Sigmoid colon (tissue), 4 donors: ENCODE data around the gene NDUFA6.

Source experiments
- CTCF ChIP-seq, 4 experiments: fragments of 450-650 bp in 3 of 4; fragments of 200-600 bp in 1 of 4; IDR thresholded peaks; one replicate each; pipeline ENCODE4 v1.5.1; 2016 to 2019; ENCODE audit warnings: antibody characterized with exemption in 4 of 4, mild to moderate bottlenecking in 3 of 4, moderate library complexity in 2 of 4
- EP300 ChIP-seq, 4 donors: sonication (generic); formaldehyde crosslinking; IDR thresholded peaks; one replicate each; pipeline ENCODE4 v1.6.1; 2017; ENCODE audit warnings: antibody characterized with exemption in 4 of 4
- POLR2A ChIP-seq, 2 donors: fragments of 450-650 bp; IDR thresholded peaks; one replicate each; pipeline ENCODE4 v1.6.1; 2016; ENCODE audit warnings: antibody characterized with exemption in 2 of 2, mild to moderate bottlenecking in 2 of 2, moderate library complexity in 2 of 2
- POLR2AphosphoS5 ChIP-seq, 4 donors: sonication (generic); formaldehyde crosslinking; IDR thresholded peaks; one replicate each; pipeline ENCODE4 v1.6.1; 2017; ENCODE audit warnings: antibody characterized with exemption in 4 of 4

- TF ChIP-seq CTCF (IDR thresholded peaks at IDR 0.05) (no peak), POLR2A (IDR thresholded peaks at IDR 0.05) (no peak), POLR2AphosphoS5 (IDR thresholded peaks at IDR 0.05) (no peak), EP300 (IDR thresholded peaks at IDR 0.05) (no peak)
Measured at GRCh38 chr22:42060489-42060888, 30.1 kb downstream of the NDUFA6 start.
